Right atrium auricular region (tissue), 2 donors: ENCODE measurements around the gene SLIT3. TPM values are rescaled to one million over a fixed set of nuclear protein-coding genes. Genes with fewer than 3 reads are reported as not detected.

Experiments
- DNase-seq: peaks from one replicate; pipeline ENCODE4 v3.0.0-alpha.2; 2019; ENCODE audit warnings: low spot score
- H3K27ac ChIP-seq, 2 donors: fragments of 200-600 bp; sonication (generic); 1 replicate in 1 of 2; 2 replicates in 1 of 2; pipeline ENCODE4 v1.5.1; 2016 to 2019
- H3K27me3 ChIP-seq, 2 donors: fragments of 200-600 bp; sonication (generic); one replicate each; pipeline versions ENCODE4 v1.5.1 to v1.6.0; 2017 to 2019
- H3K36me3 ChIP-seq: fragments of 200-600 bp; sonication (generic); one replicate; pipeline ENCODE4 v1.5.1; 2016
- H3K4me1 ChIP-seq, 2 donors: fragments of 200-600 bp; sonication (generic); one replicate each; pipeline versions ENCODE4 v1.5.1 to v1.6.0; 2017 to 2019
- H3K4me3 ChIP-seq, 2 donors: fragments of 200-600 bp; sonication (generic); 1 replicate in 1 of 2; 2 replicates in 1 of 2; pipeline ENCODE4 v1.5.1; 2017 to 2019; ENCODE audit warnings: mild to moderate bottlenecking in 1 of 2, moderate library complexity in 1 of 2
- H3K9me3 ChIP-seq, 2 donors: fragments of 200-600 bp; sonication (generic); one replicate each; pipeline ENCODE4 v1.5.1; 2019
- CTCF ChIP-seq, 2 donors: fragments of 200-600 bp; sonication (generic); IDR thresholded peaks; one replicate each; pipeline ENCODE4 v1.5.1; 2019; ENCODE audit warnings: antibody characterized with exemption in 2 of 2
- total RNA-seq, 2 donors: library from RNA; depleted of rRNA; stranded (reverse); fragments of >200 nt; gene quantifications; one replicate each; pipeline ENCODE4 v1.1.0, GENCODE V29; 2016

The SLIT3 gene
- total RNA-seq, 2 donors from 2014 or later = 66.1 to 85.8 TPM

GRCh38 chr5:168978015-168978414 lies 322.9 kb downstream of the SLIT3 start:
- H3K4me3 ChIP-seq = no peak overlapping the region
- TF ChIP-seq CTCF (IDR thresholded peaks at IDR 0.05) = no peak
- H3K27me3 ChIP-seq = no peaks in the 10 kb centered on the region
- no peaks in the 10 kb centered on the region for H3K36me3 ChIP-seq
- no peaks in the 10 kb centered on the region for H3K9me3 ChIP-seq
- no peak overlapping the region for H3K27ac ChIP-seq
- no peak for DNase-seq
- H3K4me1 ChIP-seq = peaks cover 0 to 39% of the 10 kb centered on the region in 2 donors

DNA sequence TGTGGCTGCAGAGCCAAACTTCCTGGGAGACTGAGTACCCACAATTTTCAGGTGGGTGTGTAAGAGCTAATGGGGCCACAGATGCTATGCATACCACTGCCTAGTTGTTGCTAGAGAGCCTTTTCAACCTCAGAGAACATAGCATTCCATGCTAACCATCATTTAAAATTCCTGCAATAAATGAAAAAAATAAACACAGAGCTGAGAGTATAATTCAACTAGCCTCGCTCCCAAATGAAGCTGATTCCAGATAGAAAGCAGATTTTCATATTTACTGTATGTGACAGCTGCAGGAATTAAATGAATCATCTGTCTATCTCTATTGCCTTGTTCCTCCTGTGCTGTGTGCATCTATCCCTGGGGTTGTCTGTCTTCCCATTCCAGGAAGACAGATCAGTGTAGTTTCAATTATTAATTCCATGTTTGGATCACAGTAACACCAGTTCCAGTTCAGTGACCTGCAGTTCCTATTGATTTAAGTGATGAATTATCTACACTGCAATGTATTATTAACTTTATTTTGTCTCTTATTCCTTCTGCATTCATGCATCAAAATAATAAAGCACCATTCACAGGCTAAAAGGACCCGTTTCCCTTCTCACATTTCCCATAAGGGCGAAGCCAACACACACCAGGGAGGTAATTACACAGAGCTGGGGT lies 324.5 kb downstream of the SLIT3 start:
- H3K9me3 ChIP-seq = no peaks in the 10 kb centered on the region
- DNase-seq = no peak
- no peak overlapping the region for H3K27ac ChIP-seq
- no peaks in the 10 kb centered on the region for H3K27me3 ChIP-seq
- no peak overlapping the region for H3K4me3 ChIP-seq
- H3K4me1 ChIP-seq = peaks cover 0 to 47% of the 10 kb centered on the region in 2 donors
- TF ChIP-seq CTCF (IDR thresholded peaks at IDR 0.05) = no peak
- no peaks in the 10 kb centered on the region for H3K36me3 ChIP-seq

DNA sequence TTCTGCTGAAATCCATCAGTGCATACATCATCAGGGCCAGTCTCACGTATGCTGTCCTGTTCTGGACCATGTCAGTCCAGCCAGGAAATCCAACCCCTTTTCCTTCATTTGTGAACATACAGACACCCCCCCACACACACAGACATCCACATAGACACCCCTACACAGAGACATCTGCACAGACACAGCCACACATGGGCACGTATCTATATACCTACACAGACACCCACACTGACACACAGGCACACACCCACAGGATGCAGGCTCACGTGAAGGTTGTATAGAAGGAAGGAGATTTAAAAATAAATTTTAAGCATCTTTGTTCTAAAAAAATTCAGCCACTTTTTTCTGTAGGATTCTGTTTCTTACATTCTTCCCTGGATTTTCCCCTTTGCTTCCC lies 325.6 kb downstream of the SLIT3 start:
- Histone ChIP-seq H3K36me3 (no peaks in the 10 kb centered on the region), H3K27ac (no peak overlapping the region), H3K4me3 (no peak overlapping the region), H3K9me3 (no peaks in the 10 kb centered on the region), H3K27me3 (no peaks in the 10 kb centered on the region), H3K4me1 (peaks cover 0 to 47% of the 10 kb centered on the region in 2 donors)
- no peak for TF ChIP-seq CTCF (IDR thresholded peaks at IDR 0.05)
- DNase-seq = no peak

DNA sequence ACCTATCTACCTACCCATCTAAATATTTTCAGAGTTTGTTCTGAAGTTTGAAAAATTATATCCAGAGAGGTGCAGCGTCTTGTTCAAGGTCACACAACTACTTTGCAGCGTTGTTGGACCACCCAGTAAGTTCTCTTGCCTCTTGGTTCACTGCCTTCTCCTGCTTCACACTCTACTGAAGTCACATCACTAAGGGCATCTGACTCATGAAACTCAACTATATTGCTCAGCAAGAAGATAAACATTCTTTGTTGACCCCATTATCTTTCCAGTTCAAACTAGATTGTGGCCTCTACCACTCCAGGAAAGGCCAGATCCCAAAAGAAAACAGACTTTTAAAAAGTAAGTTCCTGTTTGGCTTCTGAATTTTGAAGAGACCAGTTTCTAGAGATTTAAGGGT lies 326.9 kb downstream of the SLIT3 start:
- Histone ChIP-seq H3K9me3 (no peaks in the 10 kb centered on the region), H3K36me3 (no peaks in the 10 kb centered on the region), H3K4me3 (no peak overlapping the region), H3K4me1 (peaks cover 0 to 49% of the 10 kb centered on the region in 2 donors), H3K27ac (peak overlapping the region in 1 of 2 donors; percentile 20), H3K27me3 (no peaks in the 10 kb centered on the region)
- TF ChIP-seq CTCF (IDR thresholded peaks at IDR 0.05) = no peak
- DNase-seq = no peak

DNA sequence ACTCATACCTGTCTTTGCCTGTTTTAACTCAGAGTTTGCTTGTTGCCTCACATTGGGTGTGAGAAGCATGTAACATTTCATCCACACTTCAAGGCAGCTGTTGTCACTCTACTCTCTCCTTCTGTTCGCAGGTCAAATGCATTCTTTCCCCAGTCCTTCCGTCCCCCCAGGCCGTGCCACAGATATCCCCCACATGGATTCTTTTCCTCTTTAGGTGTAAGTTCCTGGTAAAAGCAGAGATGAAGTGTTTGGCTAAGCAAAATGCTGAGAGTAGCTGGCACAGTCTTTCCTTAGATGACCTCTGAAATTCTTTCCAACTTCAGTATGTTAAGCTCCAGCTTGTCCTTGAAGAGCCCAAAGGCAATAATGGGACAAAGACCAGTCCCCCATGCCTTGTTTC lies 328.2 kb downstream of the SLIT3 start:
- Histone ChIP-seq H3K9me3 (no peaks in the 10 kb centered on the region), H3K27me3 (no peaks in the 10 kb centered on the region), H3K27ac (peak overlapping the region; percentile 40 to 76), H3K4me1 (peaks cover 0 to 43% of the 10 kb centered on the region in 2 donors), H3K36me3 (no peaks in the 10 kb centered on the region), H3K4me3 (no peak overlapping the region)
- TF ChIP-seq CTCF (IDR thresholded peaks at IDR 0.05) = no peak
- no peak for DNase-seq

- Histone ChIP-seq H3K4me1 (peaks cover 0 to 43% of the 10 kb centered on the region in 2 donors), H3K27me3 (no peaks in the 10 kb centered on the region), H3K9me3 (no peaks in the 10 kb centered on the region), H3K4me3 (no peak overlapping the region), H3K36me3 (no peaks in the 10 kb centered on the region), H3K27ac (peak overlapping the region in 1 of 2 donors; percentile 76)
- no peak for TF ChIP-seq CTCF (IDR thresholded peaks at IDR 0.05)
- DNase-seq = no peak
These were observed 329.8 kb downstream of the SLIT3 start for GRCh38 chr5:168971100-168971499.
